ENCODE measurements around the gene ARHGEF10L. TPM values are rescaled to one million over a fixed set of nuclear protein-coding genes. Genes with fewer than 3 reads are reported as not detected.
A peak's percentile ranks its signal among the peaks of the same experiment; 100 is the strongest.

The ARHGEF10L gene
- total RNA-seq, 1 experiment from 2014 or later = 6.4 TPM

GRCh38 chr1:17653728-17654351 lies 114.3 kb downstream of the ARHGEF10L start:
- peak; percentile 54 for DNase-seq (ENCODE audit: low read depth)

- peak; percentile 13 for DNase-seq (ENCODE audit: low read depth)
Measured at GRCh38 chr1:17654519-17654918, 115.0 kb downstream of the ARHGEF10L start.

- DNase-seq (ENCODE audit: low read depth) = no peak
Measured at GRCh38 chr1:17655169-17655568, 115.7 kb downstream of the ARHGEF10L start.

GRCh38 chr1:17655922-17656321 lies 116.4 kb downstream of the ARHGEF10L start:
- no peak for DNase-seq (ENCODE audit: low read depth)

GRCh38 chr1:17657436-17657835 lies 117.9 kb downstream of the ARHGEF10L start:
- DNase-seq (ENCODE audit: low read depth) = no peak

GRCh38 chr1:17658837-17659236 lies 119.3 kb downstream of the ARHGEF10L start:
- no peak for DNase-seq (ENCODE audit: low read depth)

- peak; percentile 60 for DNase-seq (ENCODE audit: low read depth)
Measured at GRCh38 chr1:17661546-17662157, 122.2 kb downstream of the ARHGEF10L start.

- DNase-seq (ENCODE audit: low read depth) = no peak
Measured at GRCh38 chr1:17662296-17662695, 122.8 kb downstream of the ARHGEF10L start.

- DNase-seq (ENCODE audit: low read depth) = no peak
Measured at GRCh38 chr1:17662786-17663185, 123.3 kb downstream of the ARHGEF10L start.

- DNase-seq (ENCODE audit: low read depth) = no peak
Measured at GRCh38 chr1:17663646-17664045, 124.1 kb downstream of the ARHGEF10L start.

- DNase-seq (ENCODE audit: low read depth) = no peak
Measured at GRCh38 chr1:17664322-17664721, 124.8 kb downstream of the ARHGEF10L start.

GRCh38 chr1:17665054-17665453 lies 125.6 kb downstream of the ARHGEF10L start:
- DNase-seq (ENCODE audit: low read depth) = no peak

GRCh38 chr1:17665950-17666720 lies 126.6 kb downstream of the ARHGEF10L start:
- no peak for DNase-seq (ENCODE audit: low read depth)

- no peak for DNase-seq (ENCODE audit: low read depth)
Measured at GRCh38 chr1:17667641-17668040, 128.1 kb downstream of the ARHGEF10L start.

- DNase-seq (ENCODE audit: low read depth) = no peak
Measured at GRCh38 chr1:17668195-17668594, 128.7 kb downstream of the ARHGEF10L start.

- DNase-seq (ENCODE audit: low read depth) = no peak
Measured at GRCh38 chr1:17668624-17669175, 129.2 kb downstream of the ARHGEF10L start.

GRCh38 chr1:17669305-17669704 lies 129.8 kb downstream of the ARHGEF10L start:
- DNase-seq (ENCODE audit: low read depth) = no peak

- no peak for DNase-seq (ENCODE audit: low read depth)
Measured at GRCh38 chr1:17669866-17670451, 130.5 kb downstream of the ARHGEF10L start.

- DNase-seq (ENCODE audit: low read depth) = no peak
Measured at GRCh38 chr1:17670587-17671313, 131.3 kb downstream of the ARHGEF10L start.

- DNase-seq (ENCODE audit: low read depth) = no peak
Measured at GRCh38 chr1:17671314-17671705, 131.8 kb downstream of the ARHGEF10L start.

- DNase-seq (ENCODE audit: low read depth) = no peak
Measured at GRCh38 chr1:17671741-17672140, 132.2 kb downstream of the ARHGEF10L start.
